WTC11 (cell line): ENCODE data around the gene RBM38. TPM values are rescaled to one million over a fixed set of nuclear protein-coding genes. Genes with fewer than 3 reads are reported as not detected.

Experiments
- ATAC-seq: fragments of 200-7000 bp; cut with Tn5 transposase; 2 replicates; pipeline ENCODE4 v1.10.0; 2021; ENCODE audit warnings: mild to moderate bottlenecking, moderate library complexity
- CTCF ChIA-PET: fragments of 300-600 bp; sonication (Branson Sonifier 250); formaldehyde crosslinking; loops from one replicate; lab custom pipeline; 2021; ENCODE audit warnings: antibody characterized with exemption; lab: Charles Lee
- POLR2A ChIA-PET: fragments of 350-600 bp; sonication (Branson Sonifier 250); formaldehyde crosslinking; loops from one replicate; lab custom pipeline; 2021; ENCODE audit warnings: antibody characterized with exemption; lab: Charles Lee
- DNase-seq: peaks from one replicate; pipeline ENCODE4 v3.0.0; 2021; ENCODE audit warnings: low spot score
- H3K27ac Mint-ChIP-seq: 2 replicates; pipeline ENCODE4 v1.8.0; 2021; ENCODE audit warnings: mixed read lengths
- H3K27me3 Mint-ChIP-seq: 2 replicates; pipeline ENCODE4 v1.8.0; 2021; ENCODE audit warnings: low read depth, mild to moderate bottlenecking, moderate library complexity, mixed read lengths
- H3K36me3 Mint-ChIP-seq: 2 replicates; pipeline ENCODE4 v1.8.0; 2021; ENCODE audit warnings: mixed read lengths
- H3K4me1 Mint-ChIP-seq: 2 replicates; pipeline ENCODE4 v1.8.0; 2022; ENCODE audit warnings: mixed read lengths
- H3K4me3 Mint-ChIP-seq: 2 replicates; pipeline ENCODE4 v1.8.0; 2021; ENCODE audit warnings: mild to moderate bottlenecking, moderate library complexity, mixed read lengths
- H3K9me3 Mint-ChIP-seq: 2 replicates; pipeline ENCODE4 v1.8.0; 2021; ENCODE audit warnings: mixed read lengths
- ATF6 ChIP-seq: sonication (generic); formaldehyde crosslinking; IDR thresholded peaks from 2 replicates; pipeline ENCODE4 v1.8.1; 2023; ENCODE audit warnings: mild to moderate bottlenecking, missing genetic modification reagents
- CREM ChIP-seq: sonication (generic); formaldehyde crosslinking; IDR thresholded peaks from 2 replicates; pipeline ENCODE4 v1.8.1; 2022; ENCODE audit warnings: mild to moderate bottlenecking, missing genetic modification reagents, moderate library complexity
- ESRRA ChIP-seq: sonication (generic); formaldehyde crosslinking; IDR thresholded peaks from 2 replicates; pipeline ENCODE4 v1.8.1; 2022; ENCODE audit warnings: mild to moderate bottlenecking, missing genetic modification reagents, borderline replicate concordance
- IRF2 ChIP-seq: sonication (generic); formaldehyde crosslinking; IDR thresholded peaks from 2 replicates; pipeline ENCODE4 v1.8.0; 2022; ENCODE audit warnings: low read depth, missing genetic modification reagents, borderline replicate concordance
- JUN ChIP-seq: sonication (generic); formaldehyde crosslinking; IDR thresholded peaks from 2 replicates; pipeline ENCODE4 v1.8.0; 2023; ENCODE audit warnings: mild to moderate bottlenecking, missing genetic modification reagents
- NR3C1 ChIP-seq: sonication (generic); formaldehyde crosslinking; conservative IDR thresholded peaks from 2 replicates; pipeline ENCODE4 v1.8.1; 2023; ENCODE audit warnings: low read depth, mild to moderate bottlenecking, missing genetic modification reagents
- OVOL2 ChIP-seq: fragments of 250-450 bp; sonication (Bioruptor Pico); IDR thresholded peaks from 2 replicates; pipeline ENCODE4 v1.9.0; 2021; ENCODE audit warnings: mild to moderate bottlenecking, borderline replicate concordance
- PRDM15 ChIP-seq: sonication (generic); formaldehyde crosslinking; IDR thresholded peaks from 2 replicates; pipeline ENCODE4 v1.8.0; 2022; ENCODE audit warnings: missing genetic modification reagents
- RELA ChIP-seq: sonication (generic); formaldehyde crosslinking; IDR thresholded peaks from 2 replicates; pipeline ENCODE4 v1.8.1; 2022; ENCODE audit warnings: missing genetic modification reagents, mild to moderate bottlenecking, borderline replicate concordance
- SMAD3 ChIP-seq: sonication (generic); formaldehyde crosslinking; IDR thresholded peaks from 2 replicates; pipeline ENCODE4 v1.8.0; 2022; ENCODE audit warnings: missing genetic modification reagents, mild to moderate bottlenecking, borderline replicate concordance
- TEAD1 ChIP-seq: sonication (generic); formaldehyde crosslinking; IDR thresholded peaks from 2 replicates; pipeline ENCODE4 v1.8.0; 2022; ENCODE audit warnings: mild to moderate bottlenecking, missing genetic modification reagents
- ZNF263 ChIP-seq: sonication (generic); formaldehyde crosslinking; IDR thresholded peaks from 2 replicates; pipeline ENCODE4 v1.8.1; 2022; ENCODE audit warnings: low read depth, mild to moderate bottlenecking, moderate library complexity, missing genetic modification reagents
- total RNA-seq: library from RNA; stranded (reverse); gene quantifications from 3 replicates; pipeline ENCODE4 v1.2.3, GENCODE V29; 2021
- TF ChIP-seq, protein P1 (sequence below): sonication (generic); formaldehyde crosslinking; IDR thresholded peaks from 2 replicates; pipeline ENCODE4 v1.8.1; 2023; ENCODE audit warnings: mild to moderate bottlenecking, missing genetic modification reagents, moderate library complexity
- TF ChIP-seq, protein P2 (sequence below): sonication (generic); formaldehyde crosslinking; IDR thresholded peaks from 2 replicates; pipeline ENCODE4 v1.8.1; 2022; ENCODE audit warnings: mild to moderate bottlenecking, moderate library complexity, missing genetic modification reagents
- TF ChIP-seq, protein P3 (sequence below): fragments of 200-600 bp; IDR thresholded peaks from 2 replicates; pipeline ENCODE4 v1.8.0; 2022; ENCODE audit warnings: antibody characterized with exemption
- TF ChIP-seq, protein P4 (sequence below): sonication (generic); formaldehyde crosslinking; IDR thresholded peaks from 2 replicates; pipeline ENCODE4 v1.8.0; 2023; ENCODE audit warnings: mild to moderate bottlenecking, missing genetic modification reagents

The RBM38 gene
- total RNA-seq, 1 experiment from 2014 or later, result 69.0 TPM

GRCh38 chr20:57377350-57377749, 13.8 kb upstream of the RBM38 start:
- Mint-ChIP-seq H3K36me3 (peaks cover 56% of the 10 kb centered on the region), H3K4me1 (peaks cover 12% of the 10 kb centered on the region), H3K27ac (no peak overlapping the region)
- CTCF ChIA-PET, result no interaction called here
- DNase-seq, result no peak
- no peak for TF ChIP-seq ATF6 (CRISPR knock-in tag)
- no peak for TF ChIP-seq NR3C1 (CRISPR knock-in tag)
- no peak for TF ChIP-seq CREM
- no peak for TF ChIP-seq IRF2 (CRISPR knock-in tag)
- TF ChIP-seq PRDM15, result no peak
- TF ChIP-seq, protein P1, sequence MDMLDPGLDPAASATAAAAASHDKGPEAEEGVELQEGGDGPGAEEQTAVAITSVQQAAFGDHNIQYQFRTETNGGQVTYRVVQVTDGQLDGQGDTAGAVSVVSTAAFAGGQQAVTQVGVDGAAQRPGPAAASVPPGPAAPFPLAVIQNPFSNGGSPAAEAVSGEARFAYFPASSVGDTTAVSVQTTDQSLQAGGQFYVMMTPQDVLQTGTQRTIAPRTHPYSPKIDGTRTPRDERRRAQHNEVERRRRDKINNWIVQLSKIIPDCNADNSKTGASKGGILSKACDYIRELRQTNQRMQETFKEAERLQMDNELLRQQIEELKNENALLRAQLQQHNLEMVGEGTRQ (CRISPR knock-in tag), result no peak
- TF ChIP-seq TEAD1 (CRISPR knock-in tag), result no peak
- TF ChIP-seq OVOL2 (CRISPR knock-in tag), result no peak
- TF ChIP-seq ZNF263 (CRISPR knock-in tag), result no peak
- TF ChIP-seq, protein P2, sequence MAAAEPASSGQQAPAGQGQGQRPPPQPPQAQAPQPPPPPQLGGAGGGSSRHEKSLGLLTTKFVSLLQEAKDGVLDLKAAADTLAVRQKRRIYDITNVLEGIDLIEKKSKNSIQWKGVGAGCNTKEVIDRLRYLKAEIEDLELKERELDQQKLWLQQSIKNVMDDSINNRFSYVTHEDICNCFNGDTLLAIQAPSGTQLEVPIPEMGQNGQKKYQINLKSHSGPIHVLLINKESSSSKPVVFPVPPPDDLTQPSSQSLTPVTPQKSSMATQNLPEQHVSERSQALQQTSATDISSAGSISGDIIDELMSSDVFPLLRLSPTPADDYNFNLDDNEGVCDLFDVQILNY, result no peak
- TF ChIP-seq RELA (CRISPR knock-in tag), result no peak
- no peak for TF ChIP-seq SMAD3
- TF ChIP-seq JUN (CRISPR knock-in tag), result no peak
- no peak for TF ChIP-seq ESRRA (CRISPR knock-in tag)
- TF ChIP-seq, protein P3, sequence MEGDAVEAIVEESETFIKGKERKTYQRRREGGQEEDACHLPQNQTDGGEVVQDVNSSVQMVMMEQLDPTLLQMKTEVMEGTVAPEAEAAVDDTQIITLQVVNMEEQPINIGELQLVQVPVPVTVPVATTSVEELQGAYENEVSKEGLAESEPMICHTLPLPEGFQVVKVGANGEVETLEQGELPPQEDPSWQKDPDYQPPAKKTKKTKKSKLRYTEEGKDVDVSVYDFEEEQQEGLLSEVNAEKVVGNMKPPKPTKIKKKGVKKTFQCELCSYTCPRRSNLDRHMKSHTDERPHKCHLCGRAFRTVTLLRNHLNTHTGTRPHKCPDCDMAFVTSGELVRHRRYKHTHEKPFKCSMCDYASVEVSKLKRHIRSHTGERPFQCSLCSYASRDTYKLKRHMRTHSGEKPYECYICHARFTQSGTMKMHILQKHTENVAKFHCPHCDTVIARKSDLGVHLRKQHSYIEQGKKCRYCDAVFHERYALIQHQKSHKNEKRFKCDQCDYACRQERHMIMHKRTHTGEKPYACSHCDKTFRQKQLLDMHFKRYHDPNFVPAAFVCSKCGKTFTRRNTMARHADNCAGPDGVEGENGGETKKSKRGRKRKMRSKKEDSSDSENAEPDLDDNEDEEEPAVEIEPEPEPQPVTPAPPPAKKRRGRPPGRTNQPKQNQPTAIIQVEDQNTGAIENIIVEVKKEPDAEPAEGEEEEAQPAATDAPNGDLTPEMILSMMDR, result no peak
- TF ChIP-seq, protein P4, sequence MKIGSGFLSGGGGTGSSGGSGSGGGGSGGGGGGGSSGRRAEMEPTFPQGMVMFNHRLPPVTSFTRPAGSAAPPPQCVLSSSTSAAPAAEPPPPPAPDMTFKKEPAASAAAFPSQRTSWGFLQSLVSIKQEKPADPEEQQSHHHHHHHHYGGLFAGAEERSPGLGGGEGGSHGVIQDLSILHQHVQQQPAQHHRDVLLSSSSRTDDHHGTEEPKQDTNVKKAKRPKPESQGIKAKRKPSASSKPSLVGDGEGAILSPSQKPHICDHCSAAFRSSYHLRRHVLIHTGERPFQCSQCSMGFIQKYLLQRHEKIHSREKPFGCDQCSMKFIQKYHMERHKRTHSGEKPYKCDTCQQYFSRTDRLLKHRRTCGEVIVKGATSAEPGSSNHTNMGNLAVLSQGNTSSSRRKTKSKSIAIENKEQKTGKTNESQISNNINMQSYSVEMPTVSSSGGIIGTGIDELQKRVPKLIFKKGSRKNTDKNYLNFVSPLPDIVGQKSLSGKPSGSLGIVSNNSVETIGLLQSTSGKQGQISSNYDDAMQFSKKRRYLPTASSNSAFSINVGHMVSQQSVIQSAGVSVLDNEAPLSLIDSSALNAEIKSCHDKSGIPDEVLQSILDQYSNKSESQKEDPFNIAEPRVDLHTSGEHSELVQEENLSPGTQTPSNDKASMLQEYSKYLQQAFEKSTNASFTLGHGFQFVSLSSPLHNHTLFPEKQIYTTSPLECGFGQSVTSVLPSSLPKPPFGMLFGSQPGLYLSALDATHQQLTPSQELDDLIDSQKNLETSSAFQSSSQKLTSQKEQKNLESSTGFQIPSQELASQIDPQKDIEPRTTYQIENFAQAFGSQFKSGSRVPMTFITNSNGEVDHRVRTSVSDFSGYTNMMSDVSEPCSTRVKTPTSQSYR, result no peak
- TF ChIP-seq, all 79 proteins: peak for 0
- ATAC-seq, result no peak
- Mint-ChIP-seq H3K4me3 (no peak overlapping the region), H3K27me3 (no peaks in the 10 kb centered on the region), H3K9me3 (no peaks in the 10 kb centered on the region)
- POLR2A ChIA-PET, result no interaction called here
